SK-N-MC (cell line): ENCODE data around the gene NDOR1.

Experiments used
- EZH2 ChIP-seq: fragments of 200-600 bp; sonication (generic); IDR thresholded peaks from one replicate; pipeline ENCODE4 v1.6.1; 2017; ENCODE audit warnings: antibody characterized with exemption
- FOXP2 ChIP-seq: optimal IDR thresholded peaks from 2 replicates; pipeline ENCODE3; 2011; ENCODE audit warnings: mild to moderate bottlenecking, moderate library complexity; ENCODE audit not compliant: insufficient read depth; ENCODE audit errors: extremely low read length, control extremely low read depth
- POLR2AphosphoS5 ChIP-seq: IDR thresholded peaks from 2 replicates; pipeline ENCODE4 v1.6.1; 2012; ENCODE audit warnings: mild to moderate bottlenecking, low read depth, low read length, borderline replicate concordance

GRCh38 chr9:137228968-137229896 lies 23.7 kb downstream of the NDOR1 start:
- no peak for TF ChIP-seq EZH2
- no peak for TF ChIP-seq POLR2AphosphoS5
- no peak for TF ChIP-seq FOXP2
